Measurements from ENCODE around the gene PTP4A2.

The PTP4A2 gene

DNA sequence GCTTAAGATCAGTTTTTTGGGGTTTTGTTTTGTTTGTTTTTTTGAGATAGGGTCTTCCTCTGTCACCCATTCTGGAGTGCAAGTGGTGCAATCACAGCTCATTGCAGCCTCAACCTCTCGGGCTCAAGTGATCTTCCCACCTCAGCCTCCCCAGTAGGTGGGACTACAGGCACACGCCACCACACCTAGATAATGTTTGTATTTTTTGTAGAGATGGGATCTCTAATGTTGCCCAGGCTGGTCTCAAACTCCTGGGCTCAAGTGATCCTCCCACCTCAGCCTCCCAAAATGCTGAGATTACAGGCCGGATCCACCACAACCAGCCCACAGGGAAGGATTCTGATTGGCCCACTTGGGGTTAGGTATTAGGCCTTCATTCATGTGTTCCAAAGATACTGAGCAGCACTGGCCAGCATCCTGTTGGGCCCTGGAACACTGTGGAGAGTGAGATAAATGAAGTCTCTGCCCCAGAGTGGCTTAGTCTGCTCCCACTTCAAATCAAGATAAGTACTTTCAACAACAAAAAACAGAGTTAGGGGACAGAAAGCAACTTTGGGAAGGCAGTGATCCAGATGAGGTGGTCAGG is 54.7 kb downstream of the PTP4A2 start:
- DNase-seq = no peak

DNA sequence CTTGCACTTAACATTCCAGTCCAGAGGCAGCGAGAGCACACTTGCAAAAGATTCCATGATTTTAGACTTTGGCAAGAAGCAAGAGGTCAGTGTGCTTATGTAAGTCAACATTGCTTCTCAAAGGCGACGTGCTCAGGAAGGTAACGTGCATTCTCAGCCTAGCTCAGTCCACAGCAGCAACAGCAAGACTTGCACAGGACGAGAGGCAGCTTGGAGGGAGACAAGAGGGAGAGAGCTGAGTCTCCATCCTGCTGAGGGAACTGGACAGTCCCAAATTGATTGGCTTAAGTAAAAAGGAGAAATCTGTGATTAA is 56.5 kb downstream of the PTP4A2 start:
- no peak for DNase-seq

DNA sequence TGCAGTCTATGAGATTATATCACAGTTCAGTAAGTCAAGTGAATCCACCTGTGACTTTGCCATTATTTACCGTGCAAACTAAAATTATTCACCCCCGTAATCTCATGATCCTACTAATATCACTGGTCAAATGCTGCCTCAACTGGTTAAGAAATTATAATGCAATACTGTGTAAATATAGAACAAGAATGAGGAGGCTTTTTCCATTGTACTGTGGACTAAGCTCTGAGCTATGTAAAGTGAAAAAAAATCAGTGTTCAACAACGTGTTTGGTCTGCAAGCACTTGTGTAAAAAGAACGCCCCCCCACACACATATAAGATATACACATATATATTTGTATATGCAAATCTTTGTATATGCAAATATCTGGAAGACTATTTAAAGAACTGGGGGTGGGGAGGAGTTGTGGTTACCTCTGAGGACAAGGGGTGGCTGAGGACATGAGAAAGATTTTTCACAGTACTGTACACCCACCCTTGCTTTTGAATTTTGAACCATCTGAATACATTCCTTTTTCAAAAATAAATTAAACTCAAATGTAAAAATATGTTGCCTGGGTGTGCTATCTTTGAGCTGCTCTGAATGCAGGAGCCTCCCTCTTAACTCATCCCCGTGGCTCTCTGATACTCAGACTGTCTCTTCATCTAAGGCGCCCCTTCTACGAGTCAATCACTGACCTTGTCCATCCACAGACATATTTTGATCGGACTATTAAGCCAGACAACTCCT is 57.0 kb downstream of the PTP4A2 start:
- no peak for DNase-seq

DNA sequence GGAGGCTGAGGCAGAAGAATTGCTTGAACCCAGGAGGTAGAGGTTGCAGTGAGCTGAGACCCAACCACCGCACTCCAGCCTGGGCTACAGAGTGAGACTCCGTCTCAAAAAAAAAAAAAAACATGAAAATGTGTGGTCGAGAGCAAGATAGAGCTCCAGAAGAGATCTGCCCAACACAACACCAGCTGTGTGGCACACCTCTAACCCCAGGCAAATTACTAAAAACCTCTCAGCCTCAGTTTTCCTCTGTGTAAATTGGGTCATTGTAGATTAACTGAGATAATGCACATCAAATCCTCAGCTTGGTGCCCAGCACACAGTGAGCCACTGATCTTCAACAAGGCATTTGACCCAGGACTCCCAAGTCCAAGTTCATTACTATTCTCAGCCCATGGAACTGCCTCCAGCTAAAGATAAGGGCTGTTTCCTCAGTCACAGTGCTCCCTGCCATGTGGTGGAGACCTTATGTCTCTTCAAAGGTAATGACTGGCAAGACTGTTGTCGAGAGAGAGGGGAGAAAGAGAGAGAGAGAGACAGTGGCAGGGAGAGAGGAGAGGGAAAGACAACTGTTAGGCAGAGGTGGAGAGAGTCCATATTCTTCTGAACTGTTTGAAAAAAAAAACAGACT is 58.1 kb downstream of the PTP4A2 start:
- no peak for DNase-seq

DNA sequence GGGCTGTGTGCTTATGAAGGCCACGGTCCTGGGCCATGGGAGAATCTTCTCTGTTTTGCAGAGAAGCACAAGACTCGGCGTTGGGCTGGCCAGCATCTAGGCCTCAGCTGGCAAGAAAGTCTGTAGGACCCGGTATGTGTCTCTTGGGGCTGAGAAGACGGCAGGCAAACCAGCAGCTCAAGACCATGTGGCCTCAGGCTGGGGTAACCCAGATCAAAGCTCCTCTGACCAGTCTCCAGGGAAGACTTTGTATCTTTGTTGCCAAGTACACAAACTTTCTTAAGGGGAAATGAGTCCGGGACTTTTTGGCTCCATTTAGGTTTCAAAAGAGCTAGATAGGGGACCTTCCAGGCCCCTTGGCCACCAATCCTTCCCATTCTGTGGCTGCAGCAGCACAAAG is 60.1 kb downstream of the PTP4A2 start:
- DNase-seq = no peak

DNA sequence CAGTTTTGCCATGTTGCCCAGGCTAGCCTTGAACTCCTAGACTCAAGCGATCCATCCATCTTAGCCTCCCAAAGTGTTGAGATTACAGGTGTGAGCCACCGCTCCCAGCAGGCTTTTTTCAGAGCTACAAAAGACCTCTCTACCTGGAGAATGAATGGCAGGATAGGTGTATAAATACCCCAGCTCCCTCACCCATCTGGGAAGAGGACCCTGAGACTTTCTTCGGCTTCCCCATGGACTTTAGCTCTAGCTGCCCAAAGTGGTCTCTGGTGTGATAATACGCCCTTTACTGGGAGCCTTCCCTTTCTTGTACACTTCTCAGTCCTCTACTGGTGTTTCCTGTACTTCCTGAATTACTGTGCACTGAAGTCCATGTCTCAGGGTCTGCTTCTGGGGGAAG is 60.6 kb downstream of the PTP4A2 start:
- DNase-seq = no peak

DNA sequence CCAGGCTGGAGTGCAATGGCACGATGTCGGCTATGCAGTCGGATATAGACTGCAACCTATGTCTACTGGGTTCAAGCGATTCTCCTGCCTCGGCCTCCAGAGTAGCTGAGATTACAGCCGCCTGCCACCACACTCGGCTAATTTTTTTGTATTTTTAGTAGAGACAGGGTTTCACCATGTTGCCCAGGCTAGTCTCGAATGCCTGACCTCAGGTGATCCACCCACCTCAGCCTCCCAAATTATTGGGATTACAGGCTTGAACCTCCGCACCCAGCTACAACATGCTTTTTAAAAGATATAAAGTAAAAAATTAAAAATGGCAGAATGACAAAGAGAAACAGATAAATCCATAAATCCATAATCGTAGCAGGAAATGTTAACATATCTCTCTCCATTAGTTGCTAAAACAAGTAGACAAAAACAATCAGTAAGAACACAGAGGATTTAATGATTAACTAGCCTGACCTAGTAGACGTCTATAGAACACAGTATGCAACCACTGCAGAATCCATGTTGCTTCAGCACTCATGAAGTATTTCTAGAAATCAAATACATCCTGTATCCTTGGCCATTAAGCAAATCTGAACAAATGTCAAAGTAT is 62.4 kb downstream of the PTP4A2 start:
- DNase-seq = no peak

DNA sequence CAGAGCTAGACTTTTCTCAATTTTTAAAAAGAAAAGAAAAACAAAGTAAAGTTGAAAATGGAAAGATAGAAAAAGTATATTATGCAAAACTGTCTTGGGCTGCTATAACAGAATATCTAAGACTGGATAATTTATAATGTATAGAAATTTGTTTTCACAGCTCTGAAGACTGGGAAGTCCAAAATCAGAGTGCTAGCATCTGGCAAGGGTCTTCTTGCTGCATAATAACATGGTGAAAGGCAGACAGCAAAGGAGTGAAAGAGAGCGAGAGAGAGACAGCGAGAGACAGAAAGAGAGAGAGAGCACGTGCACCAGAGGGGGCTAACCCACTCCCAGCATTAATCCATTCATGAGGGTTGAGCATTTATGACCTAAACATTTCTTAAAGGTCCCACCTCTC is 63.2 kb downstream of the PTP4A2 start:
- no peak for DNase-seq

DNA sequence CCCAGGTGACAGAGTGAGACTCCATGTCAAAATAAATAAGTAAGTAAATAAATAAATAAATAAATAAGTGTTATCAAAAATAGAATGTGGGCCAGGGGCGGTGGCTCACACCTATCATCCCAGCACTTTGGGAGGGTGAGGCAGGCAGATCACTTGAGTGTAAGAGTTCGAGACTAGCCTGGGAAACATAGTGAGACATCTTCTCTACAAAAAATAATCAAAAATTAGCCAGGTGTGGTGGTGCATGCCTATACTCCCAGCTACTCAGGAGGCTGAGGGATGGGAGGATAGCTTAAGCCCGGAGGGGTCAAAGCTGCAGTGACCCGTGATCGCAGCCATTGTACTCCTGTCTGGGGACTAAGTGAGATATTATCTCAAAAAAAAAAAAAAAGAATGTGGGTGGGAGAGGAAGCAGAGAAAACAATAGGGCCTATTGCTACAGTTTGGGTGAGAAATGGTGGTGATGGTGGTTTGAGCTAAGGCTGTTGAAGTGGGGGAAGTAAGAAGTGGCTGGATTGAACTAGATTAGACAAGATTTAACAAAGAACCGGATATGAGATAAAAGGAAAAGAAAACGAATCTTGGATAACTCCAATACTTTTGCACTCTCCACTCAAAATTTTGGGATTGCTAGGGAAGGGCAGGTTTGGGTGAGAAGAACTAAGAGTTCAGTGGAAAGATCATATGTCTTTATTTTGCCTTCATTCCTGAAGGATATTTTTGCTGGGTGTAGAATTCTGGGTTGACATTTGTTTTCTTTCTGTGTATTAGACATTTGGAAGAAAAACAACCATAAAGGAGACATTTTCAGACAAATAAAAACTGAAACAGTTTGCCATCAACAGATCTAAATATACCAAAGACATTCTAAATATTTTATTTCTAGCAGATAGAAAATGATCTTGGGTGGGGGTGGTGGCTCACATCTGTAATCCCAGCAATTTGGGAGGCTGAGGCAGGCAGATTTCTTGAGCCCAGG is 65.2 kb downstream of the PTP4A2 start:
- no peak for DNase-seq

DNA sequence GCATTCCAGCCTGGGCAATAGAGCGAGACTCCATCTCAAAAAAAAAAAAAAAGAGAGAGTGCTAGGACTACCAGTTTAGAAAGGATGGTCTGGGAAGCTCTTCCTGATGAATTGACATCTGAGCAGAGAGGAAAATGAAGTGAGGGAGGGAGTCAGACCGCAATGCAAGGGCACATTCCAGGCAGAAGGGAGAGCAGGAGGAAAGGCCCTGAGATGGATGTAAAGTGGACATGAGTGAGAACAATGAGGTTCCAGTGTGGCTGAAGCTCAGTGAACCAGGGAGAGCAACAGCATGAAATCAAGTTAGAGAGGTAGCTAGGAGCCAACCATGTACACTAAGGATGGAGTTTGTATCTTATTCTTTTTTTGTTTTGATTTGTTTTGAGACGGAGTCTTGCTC is 66.5 kb downstream of the PTP4A2 start:
- DNase-seq = no peak

DNA sequence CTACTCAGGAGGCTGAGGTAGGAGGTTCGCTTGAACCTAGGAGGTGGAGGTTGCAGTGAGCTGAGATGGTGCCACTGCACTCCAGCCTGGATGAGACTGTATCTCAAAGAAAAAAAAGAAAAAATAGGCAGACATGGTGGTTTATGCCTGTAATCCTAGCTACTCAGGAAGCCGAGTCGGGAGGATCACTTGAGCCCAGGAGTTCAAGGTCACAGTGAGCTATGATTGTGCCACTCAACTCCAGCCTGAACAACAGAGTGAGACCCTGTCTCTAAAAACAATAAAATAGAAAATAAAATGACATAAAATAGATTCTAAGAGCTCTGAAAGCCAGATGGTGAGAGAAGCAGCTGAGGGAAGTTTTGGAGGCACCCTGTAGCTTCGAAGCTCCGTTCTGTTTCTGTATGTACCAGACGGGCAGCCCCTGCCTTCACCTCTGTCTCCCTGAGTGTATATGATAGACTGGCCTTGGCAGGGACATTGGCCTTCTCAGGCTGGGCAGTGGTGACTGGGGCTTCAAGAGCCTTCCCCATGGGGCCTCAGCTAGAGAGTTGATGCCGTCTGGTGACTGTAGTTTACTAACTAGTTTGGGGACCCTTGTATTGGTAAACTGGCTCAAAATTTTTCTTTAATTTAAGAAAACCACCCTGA is 68.0 kb downstream of the PTP4A2 start:
- DNase-seq = no peak

DNA sequence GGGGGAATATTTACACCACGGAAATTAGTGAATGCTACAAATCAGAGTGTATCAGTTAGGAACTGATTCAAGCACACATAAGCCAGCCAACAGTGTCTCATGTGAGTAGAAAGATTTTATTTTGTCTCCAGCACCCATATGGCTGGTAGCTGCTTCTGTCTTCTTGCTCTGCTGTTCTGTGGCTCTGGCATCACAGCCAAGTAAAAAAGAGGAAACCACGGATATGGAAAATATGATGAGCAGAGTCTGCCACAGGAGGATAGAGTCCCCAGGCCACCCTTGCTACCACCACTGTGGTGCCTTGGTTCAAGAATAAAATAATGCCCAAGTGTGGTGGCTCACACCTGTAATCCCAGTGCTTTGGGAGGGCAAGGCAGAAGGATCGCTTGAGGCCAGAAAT is 68.7 kb downstream of the PTP4A2 start:
- no peak for DNase-seq

DNA sequence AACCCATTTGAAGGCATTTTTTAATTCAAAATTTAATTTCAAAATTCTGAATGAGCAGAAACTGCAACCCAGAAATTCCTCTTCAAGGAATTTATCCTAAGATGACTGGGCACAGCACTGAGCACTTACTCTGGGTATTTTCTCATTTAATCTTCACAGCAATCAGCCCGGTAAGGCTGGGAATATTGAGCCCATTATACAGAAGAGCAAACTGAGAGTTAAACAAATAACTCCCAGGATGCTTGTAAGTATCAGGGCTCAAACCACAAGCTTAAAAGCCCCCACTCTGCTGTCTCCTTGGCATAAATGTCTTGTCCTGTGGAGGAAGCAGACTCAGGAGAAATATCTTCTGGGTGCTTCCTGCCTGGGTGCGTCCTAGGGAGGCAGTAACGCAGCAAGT is 69.3 kb downstream of the PTP4A2 start:
- no peak for DNase-seq

DNA sequence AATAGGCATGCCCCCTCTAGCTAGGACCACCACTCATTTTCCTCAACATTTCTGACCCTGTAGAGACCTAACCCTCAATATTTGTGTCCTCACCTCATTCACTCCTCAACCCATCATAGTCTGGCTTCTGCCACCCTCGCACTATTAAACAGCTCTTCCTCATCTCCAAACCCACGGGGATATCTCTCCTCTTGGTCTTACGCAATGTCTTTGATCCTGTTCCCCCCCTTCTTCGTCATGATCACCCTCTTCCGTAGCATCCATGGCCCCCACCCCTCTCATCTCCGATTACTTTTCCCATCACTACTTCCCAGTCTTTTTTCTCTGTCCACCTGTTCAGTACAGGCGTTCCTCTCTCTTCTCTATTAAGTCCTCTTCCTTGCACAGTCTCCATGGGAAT is 70.6 kb downstream of the PTP4A2 start:
- no peak for DNase-seq

DNA sequence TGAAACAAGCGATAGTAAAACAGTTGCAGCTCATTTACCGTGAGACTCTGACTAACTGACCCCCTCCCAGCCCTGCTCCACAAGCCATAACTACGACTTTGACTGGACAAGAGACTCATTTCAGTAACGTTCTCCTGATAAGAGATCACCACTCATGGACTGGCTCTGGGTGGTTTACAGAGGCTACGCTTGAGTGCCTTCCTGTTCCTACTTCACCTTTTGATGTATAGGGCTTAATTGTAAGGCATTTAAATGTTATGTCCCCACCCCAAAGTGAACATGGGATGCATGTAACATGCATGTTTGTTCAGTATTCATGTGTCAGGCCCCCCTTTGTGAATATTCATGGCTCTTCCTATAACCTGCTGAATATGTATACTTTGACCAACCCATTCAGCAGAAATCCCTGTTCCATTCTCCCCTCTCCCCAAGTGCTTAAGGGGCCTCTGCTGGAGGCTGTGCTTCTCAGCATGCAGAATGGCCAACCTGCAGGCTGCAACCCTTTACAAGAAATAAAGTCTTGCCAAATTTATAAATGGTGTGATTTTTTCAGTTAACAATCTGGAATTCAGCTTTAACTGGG is 71.6 kb downstream of the PTP4A2 start:
- DNase-seq = no peak

DNA sequence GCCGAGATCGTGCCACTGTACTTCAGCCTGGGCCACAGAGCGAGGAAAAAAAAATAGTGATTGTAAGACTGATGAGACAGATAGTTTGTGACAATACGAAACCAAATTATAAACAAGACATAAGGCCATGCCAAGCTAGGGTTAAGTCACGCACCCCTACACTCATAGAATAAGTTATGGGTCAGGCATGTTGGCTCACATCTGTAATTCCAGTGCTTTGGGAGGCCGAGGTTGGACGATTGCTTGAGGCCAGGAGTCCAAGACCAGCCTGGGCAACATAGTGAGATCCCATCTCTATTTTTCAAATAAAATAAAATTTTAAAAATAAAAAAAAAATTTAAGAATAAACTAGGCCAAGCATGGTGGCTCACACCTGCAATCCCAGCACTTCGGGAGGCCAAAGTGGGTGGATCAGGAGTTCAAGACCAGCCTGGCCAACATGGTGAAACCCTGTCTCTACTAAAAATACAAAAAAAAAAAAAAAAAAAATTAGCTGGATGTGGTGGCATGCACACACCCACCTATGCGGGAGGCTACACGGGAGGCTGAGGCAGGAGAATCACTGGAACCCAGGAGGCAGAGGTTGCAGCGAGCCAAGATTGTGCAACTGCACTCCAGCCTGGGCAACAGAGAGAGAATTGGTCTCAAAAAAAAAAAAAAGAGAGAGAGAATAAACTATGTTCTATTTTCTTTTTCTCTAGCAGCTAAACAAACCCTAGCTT is 72.3 kb downstream of the PTP4A2 start:
- DNase-seq = no peak

DNA sequence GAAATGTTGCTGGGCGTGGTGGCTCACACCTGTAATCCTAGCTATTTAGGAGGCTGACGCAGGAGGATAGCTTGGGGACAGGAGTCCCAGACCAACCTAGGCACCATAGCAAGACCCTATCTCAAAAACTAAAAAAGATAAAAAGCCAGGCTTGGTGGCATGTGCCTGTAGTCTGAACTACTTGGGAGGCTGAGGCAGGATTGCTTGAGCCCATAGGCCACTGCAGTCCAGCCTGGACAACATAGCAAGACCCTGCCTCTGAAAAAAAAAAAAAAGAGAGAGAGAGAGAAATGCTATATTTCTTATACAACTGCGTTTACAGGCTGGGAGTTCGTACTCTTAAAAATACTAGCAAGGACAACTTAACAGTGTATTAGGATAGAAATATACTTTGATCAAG is 76.1 kb downstream of the PTP4A2 start:
- no peak for DNase-seq

DNA sequence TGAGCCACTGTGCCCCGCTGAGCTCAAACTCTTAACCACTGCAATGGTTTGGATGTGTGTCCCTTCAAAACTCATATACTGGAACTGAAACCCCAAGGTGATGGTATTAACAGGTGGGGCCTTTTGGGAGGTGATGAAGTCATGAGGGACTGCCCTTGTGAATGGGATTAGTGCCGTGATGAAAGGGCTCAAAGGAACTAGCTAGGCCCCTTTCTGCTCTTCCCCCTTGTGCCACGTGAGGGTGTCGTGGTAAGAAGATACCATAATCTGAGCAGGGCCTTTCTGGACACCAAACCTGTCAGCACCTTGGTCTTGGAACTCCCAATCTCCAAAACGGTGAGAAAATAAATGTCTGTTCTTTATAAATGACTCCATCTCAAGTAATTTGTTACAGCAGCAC is 76.8 kb downstream of the PTP4A2 start:
- no peak for DNase-seq

DNA sequence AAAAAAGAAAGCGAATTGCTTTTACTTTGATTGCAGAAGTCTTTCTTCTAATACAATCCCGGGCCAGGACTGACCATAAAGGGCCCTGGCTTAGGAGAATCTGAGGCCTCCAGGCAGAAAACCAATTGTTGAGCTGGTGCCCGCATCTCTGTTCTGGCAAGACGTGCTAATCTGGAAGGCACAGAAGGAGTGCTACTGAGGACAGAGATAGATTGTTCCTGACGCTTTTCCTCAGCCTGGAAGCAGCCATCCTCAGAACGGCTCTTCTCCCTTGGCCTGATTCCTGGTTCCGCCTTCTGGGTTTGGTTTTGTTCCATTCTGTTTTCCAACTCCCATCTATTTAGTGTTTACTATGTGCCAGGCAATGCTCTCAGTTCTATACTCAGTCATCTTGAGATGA is 77.6 kb downstream of the PTP4A2 start:
- DNase-seq = no peak

DNA sequence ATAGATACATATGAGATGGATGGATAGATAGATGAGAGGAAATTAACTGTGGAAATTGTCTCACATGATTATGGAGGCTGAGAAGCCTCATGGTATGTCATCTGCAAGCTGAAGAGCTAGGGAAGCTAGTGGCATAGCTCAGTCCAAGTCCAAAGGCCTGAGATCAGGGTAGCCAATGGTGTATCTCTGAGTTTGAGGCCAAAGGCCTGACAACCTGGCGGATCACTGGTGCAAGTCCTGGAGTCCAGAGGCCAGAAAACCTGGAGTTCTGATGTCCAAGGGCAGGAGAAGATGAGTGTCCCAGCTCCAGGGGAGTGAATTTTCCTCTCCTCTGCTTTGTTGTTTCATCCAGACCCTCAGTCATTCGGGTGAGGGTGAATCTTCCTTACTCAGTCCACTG is 78.4 kb downstream of the PTP4A2 start:
- DNase-seq = no peak

DNA sequence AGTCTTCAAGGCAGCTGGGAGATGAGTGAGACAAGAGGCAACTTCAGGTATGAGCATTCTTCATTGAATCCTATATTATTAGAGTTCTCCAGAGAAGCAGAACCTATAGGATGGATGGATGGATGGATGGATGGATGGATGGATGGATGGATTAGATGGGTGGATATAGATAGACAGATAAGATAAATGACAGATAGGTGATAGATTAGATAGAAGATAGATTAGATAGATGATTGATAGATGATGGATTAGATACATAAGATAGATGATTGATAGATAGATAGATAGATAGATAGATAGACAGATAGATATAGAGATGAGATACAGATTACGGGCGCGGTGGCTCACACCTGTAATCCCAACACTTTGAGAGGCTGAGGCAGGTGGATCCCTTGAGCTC is 79.1 kb downstream of the PTP4A2 start:
- no peak for DNase-seq

DNA sequence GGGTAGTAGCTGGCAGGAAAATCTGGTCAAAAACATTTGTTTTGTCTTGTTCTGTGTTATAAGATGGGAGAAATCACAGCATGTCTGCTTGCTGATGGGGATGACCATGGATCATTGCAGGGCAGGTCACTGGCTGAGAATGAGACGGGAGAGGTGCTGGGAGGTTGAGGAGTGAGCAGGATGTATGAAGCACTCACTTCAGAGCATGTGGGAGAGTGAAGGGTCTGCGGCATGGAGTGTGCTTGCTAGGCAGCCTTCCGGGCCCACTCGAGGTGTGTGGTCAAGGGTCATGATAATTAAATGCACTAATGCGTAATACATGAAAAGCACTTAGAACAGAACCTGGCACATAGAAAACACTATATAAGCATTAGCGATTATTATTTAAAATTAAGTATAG is 80.3 kb downstream of the PTP4A2 start:
- no peak for DNase-seq
